Subcutaneous adipose tissue (tissue), 4 donors: ENCODE data around the gene DGKH. TPM values are rescaled to one million over a fixed set of nuclear protein-coding genes. Genes with fewer than 3 reads are reported as not detected.

ENCODE experiments used
- CTCF ChIP-seq: fragments of 450-650 bp; IDR thresholded peaks from one replicate; pipeline ENCODE4 v1.5.1; 2016; ENCODE audit warnings: low read depth, mild to moderate bottlenecking, control low read depth, antibody characterized with exemption, moderate library complexity
- small RNA-seq: library from RNA; depleted of rRNA; stranded (forward); fragments of <200 nt; gene quantifications from one replicate; pipeline ENCODE3, GENCODE V24; 2016
- total RNA-seq, 4 donors: library from RNA; depleted of rRNA; stranded (reverse); fragments of >200 nt; gene quantifications; one replicate each; pipeline ENCODE4 v1.1.0, GENCODE V29; 2016

Gene DGKH
- total RNA-seq, 4 donors from 2014 or later, result 11.9 to 19.8 (median 13.5) TPM

GRCh38 chr13:42283574-42283973 is 235.1 kb downstream of the DGKH start:
- TF ChIP-seq CTCF, result no peak

- TF ChIP-seq CTCF, result no peak
Measured at GRCh38 chr13:42284068-42284467, 235.6 kb downstream of the DGKH start.

Small RNAs within 50 kb of the gene (small RNA-seq; reads per million reads assigned to genes)
- not detected for gene RPS28P8

Other genes with a start within 250 kb of the DGKH start
- gene VWA8, start 87.5 kb upstream of the DGKH start, total RNA-seq, result 10 to 100 TPM; 18.1 to 28.3 (median 20.3) TPM
- 10 to 100 TPM; 34.1 to 50.9 (median 39.2) TPM for gene AKAP11, start 223.5 kb downstream of the DGKH start, total RNA-seq